ENCODE results near the gene BRMS1L. TPM values are rescaled to one million over a fixed set of nuclear protein-coding genes. Genes with fewer than 3 reads are reported as not detected.
"Not testable (repeated sequence)": the region's sequence is repeated elsewhere in the genome, so short reads cannot be mapped to it uniquely, and the experiment has no call there.

The BRMS1L gene, protein sequence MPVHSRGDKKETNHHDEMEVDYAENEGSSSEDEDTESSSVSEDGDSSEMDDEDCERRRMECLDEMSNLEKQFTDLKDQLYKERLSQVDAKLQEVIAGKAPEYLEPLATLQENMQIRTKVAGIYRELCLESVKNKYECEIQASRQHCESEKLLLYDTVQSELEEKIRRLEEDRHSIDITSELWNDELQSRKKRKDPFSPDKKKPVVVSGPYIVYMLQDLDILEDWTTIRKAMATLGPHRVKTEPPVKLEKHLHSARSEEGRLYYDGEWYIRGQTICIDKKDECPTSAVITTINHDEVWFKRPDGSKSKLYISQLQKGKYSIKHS
- total RNA-seq = 1 to 10 TPM; 9.0 to 9.4 TPM
- 14.6 TPM for polyA plus RNA-seq (2013, experiment 1 of 2)
- polyA plus RNA-seq (2013, experiment 2 of 2) = 14.0 TPM
- long read RNA-seq, experiment 1, partial matches to known transcripts = 1 of 11 reads
- long read RNA-seq, experiment 1, other reads (novel, unspliced or antisense) = 7 of 11 reads
- long read RNA-seq, experiment 2, transcript BRMS1L-201 (10 exons, 2,657 nt) = major isoform, 17 of 22 reads
- long read RNA-seq, experiment 2, partial matches to known transcripts = 0 of 22 reads
- long read RNA-seq, experiment 2, other reads (novel, unspliced or antisense) = 5 of 22 reads
- long read RNA-seq, experiment 3, transcript BRMS1L-201 (10 exons, 2,657 nt) = major isoform, 31 of 37 reads
- long read RNA-seq, experiment 3, partial matches to known transcripts = 2 of 37 reads
- long read RNA-seq, experiment 3, other reads (novel, unspliced or antisense) = 3 of 37 reads
- long read RNA-seq, experiment 4, transcript BRMS1L-201 (10 exons, 2,657 nt) = major isoform, 15 of 19 reads
- long read RNA-seq, experiment 4, partial matches to known transcripts = 1 of 19 reads
- long read RNA-seq, experiment 4, other reads (novel, unspliced or antisense) = 1 of 19 reads

DNA sequence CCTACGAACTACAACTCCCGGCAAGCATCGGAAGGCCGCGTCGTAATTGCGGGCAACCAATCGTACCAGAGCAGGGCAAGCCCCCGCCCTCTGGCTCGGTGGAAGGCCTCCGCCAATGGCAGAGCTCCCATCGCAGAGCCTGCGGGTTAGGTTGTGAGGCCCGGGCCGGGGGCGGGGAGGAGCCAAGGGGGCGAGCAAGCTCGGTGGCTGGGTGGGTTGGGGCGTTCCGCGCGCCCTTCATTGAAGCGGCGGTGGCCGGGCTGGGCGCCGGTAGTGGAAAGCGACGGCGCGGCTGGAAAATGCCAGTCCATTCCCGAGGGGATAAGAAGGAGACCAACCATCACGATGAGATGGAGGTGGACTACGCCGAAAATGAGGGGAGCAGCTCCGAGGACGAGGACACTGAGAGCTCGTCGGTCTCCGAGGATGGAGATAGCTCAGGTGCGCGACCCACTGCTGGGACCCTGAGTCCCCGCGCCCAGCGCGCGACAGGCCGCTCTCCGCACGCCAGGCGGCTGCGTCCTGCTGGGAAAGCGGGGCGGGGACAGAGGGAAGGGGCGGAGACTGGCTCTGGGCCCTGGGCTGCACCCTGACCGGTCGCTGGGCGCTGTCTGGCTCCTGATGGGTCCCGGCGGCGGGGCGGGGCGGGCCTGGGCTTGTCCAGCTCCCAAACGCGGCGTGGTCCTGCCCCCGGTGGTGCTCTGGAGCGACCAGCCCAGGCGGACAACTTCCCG lies at the start of gene BRMS1L:
BRMS1L (plus strand) TSS at position 121 of the 734 bp plus-strand sequence; CDS start at position 300, 179 bp downstream.
- H3K36me3 ChIP-seq (ENCODE audit: control insufficient read depth, insufficient read depth, low read length) = peaks cover 2% of the 10 kb centered on the region

DNA sequence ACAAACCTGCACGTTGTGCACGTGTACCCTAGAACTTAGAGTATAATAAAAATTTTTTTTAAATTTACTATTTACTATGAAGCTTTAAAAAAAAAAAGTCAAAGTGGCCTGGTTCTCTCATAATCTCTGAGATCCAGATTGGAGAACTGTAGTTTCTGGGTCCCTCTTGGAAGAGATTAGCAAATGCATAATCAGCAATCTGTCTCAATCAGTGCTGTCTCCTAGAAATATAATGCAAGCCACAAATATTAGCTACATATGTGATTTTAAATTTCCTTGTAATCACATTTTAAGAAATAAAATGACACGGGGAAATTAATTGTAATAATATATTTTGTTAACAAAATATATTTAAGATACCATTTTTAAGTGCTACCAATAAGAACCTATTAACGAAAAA lies 49.3 kb upstream of the BRMS1L start:
- Mint-ChIP-seq H3K27ac (no peak overlapping the region), H3K36me3 (ENCODE audit: low read depth) (peaks cover 5% of the 10 kb centered on the region), H3K4me1 (no peaks in the 10 kb centered on the region), H3K4me3 (no peak overlapping the region), H3K9me3 (peaks cover 18% of the 10 kb centered on the region), H3K27me3 (ENCODE audit: insufficient read depth) (no peaks in the 10 kb centered on the region)
- no peaks in the 10 kb centered on the region for H3K27me3 ChIP-seq (ENCODE audit: control insufficient read depth, insufficient read depth, low read length, poor library complexity, severe bottlenecking)
- peaks cover 8% of the 10 kb centered on the region for H3K9me3 ChIP-seq (ENCODE audit: control insufficient read depth, low read length)
- no peaks in the 10 kb centered on the region for H3K36me3 ChIP-seq (ENCODE audit: control insufficient read depth, insufficient read depth, low read length)
- no peak overlapping the region for H3K4me3 ChIP-seq (ENCODE audit: low read length)
- no peak overlapping the region for H3K27ac ChIP-seq (ENCODE audit: low read depth, low read length)
- DNase-seq = no peak
- no peak overlapping the region for H3K9ac ChIP-seq (ENCODE audit: extremely low read depth, low read length, poor library complexity, severe bottlenecking)
- WGBS, 2 experiments (ENCODE audit: insufficient coverage in 1 of 2, insufficient read length in 1 of 2) = 100% methylated on average over 1 of the region's 4 CpGs; no CpG with 5 or more reads in 1 of the 2 experiments
- TF ChIP-seq, protein P1, sequence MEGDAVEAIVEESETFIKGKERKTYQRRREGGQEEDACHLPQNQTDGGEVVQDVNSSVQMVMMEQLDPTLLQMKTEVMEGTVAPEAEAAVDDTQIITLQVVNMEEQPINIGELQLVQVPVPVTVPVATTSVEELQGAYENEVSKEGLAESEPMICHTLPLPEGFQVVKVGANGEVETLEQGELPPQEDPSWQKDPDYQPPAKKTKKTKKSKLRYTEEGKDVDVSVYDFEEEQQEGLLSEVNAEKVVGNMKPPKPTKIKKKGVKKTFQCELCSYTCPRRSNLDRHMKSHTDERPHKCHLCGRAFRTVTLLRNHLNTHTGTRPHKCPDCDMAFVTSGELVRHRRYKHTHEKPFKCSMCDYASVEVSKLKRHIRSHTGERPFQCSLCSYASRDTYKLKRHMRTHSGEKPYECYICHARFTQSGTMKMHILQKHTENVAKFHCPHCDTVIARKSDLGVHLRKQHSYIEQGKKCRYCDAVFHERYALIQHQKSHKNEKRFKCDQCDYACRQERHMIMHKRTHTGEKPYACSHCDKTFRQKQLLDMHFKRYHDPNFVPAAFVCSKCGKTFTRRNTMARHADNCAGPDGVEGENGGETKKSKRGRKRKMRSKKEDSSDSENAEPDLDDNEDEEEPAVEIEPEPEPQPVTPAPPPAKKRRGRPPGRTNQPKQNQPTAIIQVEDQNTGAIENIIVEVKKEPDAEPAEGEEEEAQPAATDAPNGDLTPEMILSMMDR (conservative IDR thresholded peaks at IDR 0.05) = no peak
- H3K4me1 ChIP-seq (ENCODE audit: control insufficient read depth, insufficient read depth, low read length) = no peaks in the 10 kb centered on the region

More for the DNA sequence above, at the start of gene BRMS1L:
- Mint-ChIP-seq H3K36me3 (ENCODE audit: low read depth) (peaks cover 9% of the 10 kb centered on the region), H3K27ac (peak within 1 kb of the TSS; percentile 95), H3K9me3 (no peaks in the 10 kb centered on the region), H3K27me3 (ENCODE audit: insufficient read depth) (no peaks in the 10 kb centered on the region), H3K4me3 (peak within 1 kb of the TSS; percentile 85), H3K4me1 (peaks cover 10% of the 10 kb centered on the region)
- H3K9ac ChIP-seq (ENCODE audit: extremely low read depth, low read length, poor library complexity, severe bottlenecking) = peak within 1 kb of the TSS; percentile 79
- no peaks in the 10 kb centered on the region for H3K4me1 ChIP-seq (ENCODE audit: control insufficient read depth, insufficient read depth, low read length)
- peak; percentile 99 for DNase-seq
- peak within 1 kb of the TSS; percentile 100 for H3K4me3 ChIP-seq (ENCODE audit: low read length)
- H3K27ac ChIP-seq (ENCODE audit: low read depth, low read length) = peak within 1 kb of the TSS; percentile 86
- H3K9me3 ChIP-seq (ENCODE audit: control insufficient read depth, low read length) = no peaks in the 10 kb centered on the region
- TF ChIP-seq, protein P1 (conservative IDR thresholded peaks at IDR 0.05) = no peak
- H3K27me3 ChIP-seq (ENCODE audit: control insufficient read depth, insufficient read depth, low read length, poor library complexity, severe bottlenecking) = no peaks in the 10 kb centered on the region
- 0% methylated on average over 17 to 70 of the region's 70 CpGs for WGBS, 2 experiments (ENCODE audit: insufficient coverage in 1 of 2, insufficient read length in 1 of 2)

DNA sequence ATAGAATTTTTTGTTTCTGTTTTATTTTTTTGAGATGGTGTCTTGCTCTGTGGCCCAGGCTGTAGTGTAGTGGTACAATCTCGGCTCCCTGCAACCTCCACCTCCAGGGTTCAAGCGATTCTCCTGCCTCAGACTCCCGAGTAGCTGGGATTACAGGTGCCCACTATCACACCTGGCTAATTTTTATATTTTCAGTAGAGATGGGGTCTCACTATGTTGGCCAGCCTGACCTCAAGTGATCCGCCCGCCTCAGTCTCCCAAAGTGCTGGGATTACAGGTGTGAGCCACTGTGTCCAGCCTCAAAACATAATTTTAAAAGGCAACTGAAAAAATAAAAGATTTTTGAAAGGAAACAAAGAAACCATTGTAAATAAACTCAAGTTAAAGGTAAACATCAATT lies 48.6 kb upstream of the BRMS1L start:
- H3K4me3 ChIP-seq (ENCODE audit: low read length); H3K36me3 Mint-ChIP-seq (ENCODE audit: low read depth); H3K27ac Mint-ChIP-seq; H3K36me3 ChIP-seq (ENCODE audit: control insufficient read depth, insufficient read depth, low read length); H3K4me1 Mint-ChIP-seq; H3K27me3 ChIP-seq (ENCODE audit: control insufficient read depth, insufficient read depth, low read length, poor library complexity, severe bottlenecking); H3K27me3 Mint-ChIP-seq (ENCODE audit: insufficient read depth); DNase-seq; H3K27ac ChIP-seq (ENCODE audit: low read depth, low read length); H3K9ac ChIP-seq (ENCODE audit: extremely low read depth, low read length, poor library complexity, severe bottlenecking); H3K4me1 ChIP-seq (ENCODE audit: control insufficient read depth, insufficient read depth, low read length); H3K4me3 Mint-ChIP-seq: not testable (repeated sequence)
- peaks cover 13% of the 10 kb centered on the region for H3K9me3 ChIP-seq (ENCODE audit: control insufficient read depth, low read length)
- H3K9me3 Mint-ChIP-seq = peaks cover 18% of the 10 kb centered on the region
- 91 to 100% methylated on average over 3 to 5 of the region's 5 CpGs for WGBS, 2 experiments (ENCODE audit: insufficient coverage in 1 of 2, insufficient read length in 1 of 2)
